WERI-Rb-1 (cell line): ENCODE data around the gene EFHD2.

ENCODE experiments used
- DNase-seq: peaks from one replicate; pipeline ENCODE4 v3.0.0-alpha.2; 2020
- H3K27ac ChIP-seq: fragments of 250-450 bp; sonication (Bioruptor Pico); 2 replicates; pipeline ENCODE4 v1.5.1; 2020; ENCODE audit warnings: mild to moderate bottlenecking, moderate library complexity
- H3K27me3 ChIP-seq: fragments of 250-450 bp; sonication (Bioruptor Pico); 2 replicates; pipeline ENCODE4 v1.5.1; 2021; ENCODE audit warnings: mild to moderate bottlenecking, low read depth, moderate library complexity; ENCODE audit not compliant: insufficient read depth, severe bottlenecking
- H3K36me3 ChIP-seq: fragments of 250-450 bp; sonication (Bioruptor Pico); 2 replicates; pipeline ENCODE4 v1.5.1; 2020; ENCODE audit warnings: mild to moderate bottlenecking, moderate library complexity
- H3K4me3 ChIP-seq: 2 replicates; pipeline ENCODE4 v1.5.1; 2011; ENCODE audit warnings: low read depth, mild to moderate bottlenecking, control low read depth, low read length
- H3K9me3 ChIP-seq: fragments of 250-450 bp; sonication (Bioruptor Pico); 2 replicates; pipeline ENCODE4 v1.5.1; 2021; ENCODE audit warnings: mild to moderate bottlenecking, moderate library complexity; ENCODE audit not compliant: severe bottlenecking
- TF ChIP-seq, protein P1 (sequence below): IDR thresholded peaks from 2 replicates; pipeline ENCODE4 v1.5.1; 2011; ENCODE audit warnings: low read depth, mild to moderate bottlenecking, control low read depth, inconsistent platforms, low read length

The EFHD2 gene

DNA sequence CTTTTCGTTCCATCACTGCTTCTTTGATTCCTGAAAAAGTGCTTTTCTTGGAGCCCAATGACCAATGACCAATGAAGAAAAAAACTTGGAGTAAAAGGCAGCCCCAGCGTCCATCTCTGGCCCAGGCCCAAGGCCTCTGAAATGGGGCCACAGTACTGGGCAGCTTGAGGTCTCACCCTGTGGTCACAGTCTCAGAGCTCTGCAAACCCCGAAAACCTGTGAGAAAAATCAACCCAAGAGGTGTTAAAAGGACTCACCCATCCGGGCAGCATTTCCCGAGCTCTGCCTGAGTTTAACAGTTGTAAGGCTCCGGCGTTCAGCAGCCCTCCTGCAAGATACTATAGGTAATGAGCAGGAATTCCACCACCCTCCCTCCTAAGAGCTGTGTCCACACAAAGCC, 2.1 kb upstream of the EFHD2 start:
- peaks cover 5% of the 10 kb centered on the region for H3K36me3 ChIP-seq
- H3K9me3 ChIP-seq: no peaks in the 10 kb centered on the region
- no peak overlapping the region for H3K4me3 ChIP-seq
- DNase-seq: no peak
- TF ChIP-seq, protein P1, sequence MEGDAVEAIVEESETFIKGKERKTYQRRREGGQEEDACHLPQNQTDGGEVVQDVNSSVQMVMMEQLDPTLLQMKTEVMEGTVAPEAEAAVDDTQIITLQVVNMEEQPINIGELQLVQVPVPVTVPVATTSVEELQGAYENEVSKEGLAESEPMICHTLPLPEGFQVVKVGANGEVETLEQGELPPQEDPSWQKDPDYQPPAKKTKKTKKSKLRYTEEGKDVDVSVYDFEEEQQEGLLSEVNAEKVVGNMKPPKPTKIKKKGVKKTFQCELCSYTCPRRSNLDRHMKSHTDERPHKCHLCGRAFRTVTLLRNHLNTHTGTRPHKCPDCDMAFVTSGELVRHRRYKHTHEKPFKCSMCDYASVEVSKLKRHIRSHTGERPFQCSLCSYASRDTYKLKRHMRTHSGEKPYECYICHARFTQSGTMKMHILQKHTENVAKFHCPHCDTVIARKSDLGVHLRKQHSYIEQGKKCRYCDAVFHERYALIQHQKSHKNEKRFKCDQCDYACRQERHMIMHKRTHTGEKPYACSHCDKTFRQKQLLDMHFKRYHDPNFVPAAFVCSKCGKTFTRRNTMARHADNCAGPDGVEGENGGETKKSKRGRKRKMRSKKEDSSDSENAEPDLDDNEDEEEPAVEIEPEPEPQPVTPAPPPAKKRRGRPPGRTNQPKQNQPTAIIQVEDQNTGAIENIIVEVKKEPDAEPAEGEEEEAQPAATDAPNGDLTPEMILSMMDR: no peak
- no peak overlapping the region for H3K27ac ChIP-seq
- H3K27me3 ChIP-seq: no peaks in the 10 kb centered on the region

DNA sequence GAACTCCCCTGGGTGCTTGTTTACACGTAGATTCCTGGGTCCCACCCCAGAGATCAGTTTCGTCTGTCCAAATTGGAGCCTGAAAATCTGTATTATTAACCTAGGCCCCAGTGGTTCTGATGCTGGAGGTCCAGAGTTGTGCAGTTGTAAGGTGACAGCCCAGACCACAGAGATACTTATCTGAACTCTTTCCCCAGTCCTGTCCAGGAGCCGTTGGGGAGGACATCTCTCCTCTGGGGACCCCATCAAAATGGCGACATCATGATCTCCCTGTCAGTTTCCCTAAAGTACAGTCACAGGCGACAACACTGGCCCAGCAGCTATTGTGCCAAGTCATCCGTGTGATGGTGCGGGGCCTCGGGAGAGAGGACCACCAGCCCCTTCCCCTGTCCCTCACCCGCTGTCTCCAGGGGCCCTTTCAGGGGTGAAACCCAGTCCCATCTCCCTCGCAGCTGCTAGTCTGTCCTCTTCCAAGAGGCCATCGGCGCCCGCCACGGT, 749 bp upstream of the EFHD2 start:
- TF ChIP-seq, protein P1: no peak
- H3K27ac ChIP-seq: peak overlapping the region; percentile 87
- no peaks in the 10 kb centered on the region for H3K9me3 ChIP-seq
- no peaks in the 10 kb centered on the region for H3K27me3 ChIP-seq
- H3K36me3 ChIP-seq: peaks cover 18% of the 10 kb centered on the region
- peak overlapping the region; percentile 88 for H3K4me3 ChIP-seq
- DNase-seq: no peak

DNA sequence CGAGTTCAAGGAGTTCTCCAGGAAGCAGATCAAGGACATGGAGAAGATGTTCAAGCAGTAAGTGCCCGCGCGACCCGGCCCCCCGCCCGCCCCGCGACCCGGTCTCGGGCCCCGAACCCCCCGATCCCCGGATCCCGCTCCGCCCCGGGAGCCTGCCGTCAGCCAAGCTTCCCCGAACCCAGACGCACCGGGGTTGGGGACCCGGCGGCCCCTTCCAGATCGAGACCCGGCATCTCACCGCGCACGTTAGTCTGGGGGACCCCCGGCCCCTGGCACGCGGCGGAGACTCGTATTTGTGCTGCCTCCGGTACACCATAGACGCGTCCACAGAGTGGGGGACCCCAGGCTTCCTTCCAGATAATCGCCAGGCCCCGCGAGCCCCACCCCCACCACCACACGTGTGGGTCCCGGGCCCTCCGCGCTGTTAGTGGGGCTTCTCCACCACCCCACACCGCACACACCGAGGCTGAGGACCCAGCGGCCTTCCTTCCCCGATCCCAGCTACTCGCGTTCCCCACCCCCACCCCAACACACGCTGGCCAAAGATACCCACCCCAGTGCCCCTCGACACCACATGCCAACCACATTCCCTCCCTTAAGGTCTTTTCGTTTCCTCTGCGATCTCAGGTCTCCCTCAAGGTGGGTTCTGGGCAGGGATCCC, 665 bp downstream of the EFHD2 start:
- no peaks in the 10 kb centered on the region for H3K27me3 ChIP-seq
- peak overlapping the region; percentile 88 for H3K4me3 ChIP-seq
- H3K27ac ChIP-seq: peak overlapping the region; percentile 87
- DNase-seq: no peak
- H3K36me3 ChIP-seq: peaks cover 31% of the 10 kb centered on the region
- TF ChIP-seq, protein P1: no peak
- no peaks in the 10 kb centered on the region for H3K9me3 ChIP-seq

DNA sequence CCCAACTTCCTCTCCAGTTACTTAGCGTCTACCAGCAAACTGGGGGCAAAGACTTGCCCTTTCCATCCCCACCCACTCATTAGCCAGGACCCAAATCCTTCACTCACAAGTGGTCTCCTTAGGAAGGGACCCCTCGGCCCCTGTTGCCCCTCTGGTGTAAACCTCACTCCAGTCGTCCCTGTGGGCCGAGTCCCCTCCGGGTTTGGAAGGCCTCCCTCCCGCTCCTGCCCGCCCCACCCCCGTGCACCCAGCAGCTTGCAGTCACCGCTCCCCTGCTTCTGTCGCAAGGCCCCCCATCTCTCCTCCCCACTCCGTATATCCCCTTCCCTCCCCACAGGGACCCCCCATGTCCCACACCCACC, 1.2 kb downstream of the EFHD2 start:
- TF ChIP-seq, protein P1: no peak
- H3K4me3 ChIP-seq: peak overlapping the region; percentile 88
- peak overlapping the region; percentile 87 for H3K27ac ChIP-seq
- no peaks in the 10 kb centered on the region for H3K27me3 ChIP-seq
- no peaks in the 10 kb centered on the region for H3K9me3 ChIP-seq
- DNase-seq: no peak
- H3K36me3 ChIP-seq: peaks cover 36% of the 10 kb centered on the region

DNA sequence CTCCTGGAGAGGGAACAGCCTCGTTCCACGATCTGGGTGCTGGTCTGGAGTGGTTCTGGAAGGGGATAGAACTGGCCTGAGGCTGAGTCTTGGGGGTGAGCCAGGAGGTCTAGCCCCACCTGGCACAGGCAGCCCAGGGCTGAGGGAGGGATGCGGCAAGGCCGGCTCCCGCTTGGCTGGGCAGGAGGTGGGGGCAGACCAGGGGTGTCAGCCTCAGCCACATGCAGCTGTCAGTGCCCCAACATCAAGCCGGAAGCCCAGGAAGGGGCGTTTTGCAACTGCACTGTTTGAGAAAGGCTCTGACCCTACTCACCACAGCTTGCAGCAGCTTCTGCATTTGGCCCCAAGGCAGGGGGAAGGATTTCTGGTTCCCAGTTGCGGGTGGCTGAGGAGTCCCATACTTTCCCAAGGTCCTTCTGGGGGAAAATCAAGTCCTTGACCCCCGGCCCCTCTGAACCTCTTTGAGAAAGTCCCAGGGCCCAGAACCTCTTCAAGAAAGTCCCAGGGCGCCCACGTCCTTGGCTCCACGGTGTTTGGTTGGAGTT, 2.0 kb downstream of the EFHD2 start:
- TF ChIP-seq, protein P1: no peak
- H3K36me3 ChIP-seq: peaks cover 36% of the 10 kb centered on the region
- H3K27ac ChIP-seq: peak overlapping the region; percentile 87
- H3K9me3 ChIP-seq: no peaks in the 10 kb centered on the region
- H3K4me3 ChIP-seq: peak overlapping the region; percentile 88
- DNase-seq: no peak
- H3K27me3 ChIP-seq: no peaks in the 10 kb centered on the region
